ENCODE results near the gene SEMA3D. TPM values are rescaled to one million over a fixed set of nuclear protein-coding genes. Genes with fewer than 3 reads are reported as not detected.

SEMA3D gene
- total RNA-seq, 1 donor from 2014 or later, result 1.5 TPM

GRCh38 chr7:85126383-85126782, 60.5 kb downstream of the SEMA3D start:
- no peak for DNase-seq (ENCODE audit: extremely low read depth, low read depth, low spot score)

- DNase-seq (ENCODE audit: extremely low read depth, low read depth, low spot score), result no peak
Measured at GRCh38 chr7:85125651-85126131, 61.2 kb downstream of the SEMA3D start.

GRCh38 chr7:85125176-85125575, 61.7 kb downstream of the SEMA3D start:
- no peak for DNase-seq (ENCODE audit: extremely low read depth, low read depth, low spot score)

- no peak for DNase-seq (ENCODE audit: extremely low read depth, low read depth, low spot score)
Measured at GRCh38 chr7:85119934-85120333, 66.9 kb downstream of the SEMA3D start.

GRCh38 chr7:85115862-85116261, 71.0 kb downstream of the SEMA3D start:
- DNase-seq (ENCODE audit: extremely low read depth, low read depth, low spot score), result no peak

GRCh38 chr7:85115006-85115405, 71.8 kb downstream of the SEMA3D start:
- no peak for DNase-seq (ENCODE audit: extremely low read depth, low read depth, low spot score)

GRCh38 chr7:85114342-85114741, 72.5 kb downstream of the SEMA3D start:
- no peak for DNase-seq (ENCODE audit: extremely low read depth, low read depth, low spot score)

- DNase-seq (ENCODE audit: extremely low read depth, low read depth, low spot score), result no peak
Measured at GRCh38 chr7:85111761-85112160, 75.1 kb downstream of the SEMA3D start.

GRCh38 chr7:85106719-85107118, 80.1 kb downstream of the SEMA3D start:
- no peak for DNase-seq (ENCODE audit: extremely low read depth, low read depth, low spot score)

- DNase-seq (ENCODE audit: extremely low read depth, low read depth, low spot score), result no peak
Measured at GRCh38 chr7:85104432-85105205, 82.2 kb downstream of the SEMA3D start.

- DNase-seq (ENCODE audit: extremely low read depth, low read depth, low spot score), result no peak
Measured at GRCh38 chr7:85103962-85104361, 82.9 kb downstream of the SEMA3D start.

GRCh38 chr7:85103357-85103756, 83.5 kb downstream of the SEMA3D start:
- no peak for DNase-seq (ENCODE audit: extremely low read depth, low read depth, low spot score)

GRCh38 chr7:85102813-85103350, 84.0 kb downstream of the SEMA3D start:
- DNase-seq (ENCODE audit: extremely low read depth, low read depth, low spot score), result no peak

- no peak for DNase-seq (ENCODE audit: extremely low read depth, low read depth, low spot score)
Measured at GRCh38 chr7:85101347-85101746, 85.5 kb downstream of the SEMA3D start.

GRCh38 chr7:85097844-85098243, 89.0 kb downstream of the SEMA3D start:
- DNase-seq (ENCODE audit: extremely low read depth, low read depth, low spot score), result no peak

GRCh38 chr7:85095806-85096205, 91.0 kb downstream of the SEMA3D start:
- DNase-seq (ENCODE audit: extremely low read depth, low read depth, low spot score), result no peak

GRCh38 chr7:85095366-85095765, 91.5 kb downstream of the SEMA3D start:
- no peak for DNase-seq (ENCODE audit: extremely low read depth, low read depth, low spot score)

GRCh38 chr7:85094046-85094725, 92.7 kb downstream of the SEMA3D start:
- no peak for DNase-seq (ENCODE audit: extremely low read depth, low read depth, low spot score)

- DNase-seq (ENCODE audit: extremely low read depth, low read depth, low spot score), result no peak
Measured at GRCh38 chr7:85091565-85091928, 95.3 kb downstream of the SEMA3D start.

GRCh38 chr7:85090919-85091564, 95.8 kb downstream of the SEMA3D start:
- DNase-seq (ENCODE audit: extremely low read depth, low read depth, low spot score), result no peak

- no peak for DNase-seq (ENCODE audit: extremely low read depth, low read depth, low spot score)
Measured at GRCh38 chr7:85090143-85090542, 96.7 kb downstream of the SEMA3D start.
